Glutamatergic neuron (in vitro differentiated cells): Measurements from ENCODE around the gene ALKBH1. TPM values are rescaled to one million over a fixed set of nuclear protein-coding genes. Genes with fewer than 3 reads are reported as not detected.

Source experiments
- DNase-seq: peaks from one replicate; pipeline ENCODE4 v3.0.0; 2022
- H3K27ac Mint-ChIP-seq: one replicate; pipeline ENCODE4 v1.8.0; 2020; ENCODE audit warnings: mild to moderate bottlenecking, mixed read lengths, inconsistent platforms; ENCODE audit not compliant: unreplicated experiment
- H3K27me3 Mint-ChIP-seq: one replicate; pipeline ENCODE4 v1.8.0; 2020; ENCODE audit warnings: mild to moderate bottlenecking, moderate library complexity, mixed read lengths, inconsistent platforms; ENCODE audit not compliant: unreplicated experiment
- H3K36me3 Mint-ChIP-seq: one replicate; pipeline ENCODE4 v1.8.0; 2020; ENCODE audit warnings: mild to moderate bottlenecking, mixed read lengths, inconsistent platforms; ENCODE audit not compliant: unreplicated experiment
- H3K4me1 Mint-ChIP-seq: one replicate; pipeline ENCODE4 v1.8.0; 2020; ENCODE audit warnings: mild to moderate bottlenecking, low read depth, mixed read lengths, inconsistent platforms; ENCODE audit not compliant: unreplicated experiment
- H3K4me3 Mint-ChIP-seq: one replicate; pipeline ENCODE4 v1.8.0; 2020; ENCODE audit warnings: mild to moderate bottlenecking, mixed read lengths, inconsistent platforms; ENCODE audit not compliant: unreplicated experiment
- H3K9me3 Mint-ChIP-seq: one replicate; pipeline ENCODE4 v1.8.0; 2020; ENCODE audit warnings: mild to moderate bottlenecking, moderate library complexity, mixed read lengths, inconsistent platforms; ENCODE audit not compliant: unreplicated experiment
- total RNA-seq: library from RNA; stranded (reverse); fragmentation: NEBNext Ultra II Directional; extraction: Animal tissue kit (Norgen Biotek cat#: 25700); gene quantifications from one replicate; pipeline ENCODE4 v1.2.1, GENCODE V29; 2021; ENCODE audit not compliant: unreplicated experiment
- TF ChIP-seq, protein P1 (sequence below): fragments of 200-600 bp; sonication (generic); IDR thresholded peaks from one replicate; pipeline ENCODE4 v1.5.0; 2021; ENCODE audit not compliant: partially characterized antibody, unreplicated experiment

Gene ALKBH1
- total RNA-seq, 1 donor from 2014 or later = 16.0 TPM

DNA sequence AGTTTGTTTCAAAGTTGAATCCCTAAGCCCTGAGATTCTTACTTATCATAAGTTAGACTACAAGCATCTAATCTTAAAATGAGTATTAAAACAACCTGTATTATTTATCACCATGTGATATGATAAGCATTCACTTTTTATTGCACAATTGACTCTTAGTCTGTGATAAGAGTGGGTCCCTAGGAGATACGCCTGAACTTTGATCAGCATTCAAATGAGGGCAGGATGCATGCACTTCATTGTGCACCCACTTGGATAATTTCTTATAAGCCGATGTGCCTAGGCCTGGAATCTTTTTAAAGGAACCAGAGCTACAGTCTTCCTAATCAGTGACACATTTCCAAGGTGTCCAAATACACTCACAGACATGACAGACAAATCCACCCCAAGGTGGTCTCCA is 60.0 kb downstream of the ALKBH1 start:
- no peak overlapping the region for H3K27ac Mint-ChIP-seq
- H3K4me1 Mint-ChIP-seq = no peaks in the 10 kb centered on the region
- H3K27me3 Mint-ChIP-seq = no peaks in the 10 kb centered on the region
- H3K4me3 Mint-ChIP-seq = no peak overlapping the region
- H3K36me3 Mint-ChIP-seq = no peaks in the 10 kb centered on the region
- H3K9me3 Mint-ChIP-seq = peaks cover 7% of the 10 kb centered on the region
- DNase-seq = no peak
- TF ChIP-seq, protein P1, sequence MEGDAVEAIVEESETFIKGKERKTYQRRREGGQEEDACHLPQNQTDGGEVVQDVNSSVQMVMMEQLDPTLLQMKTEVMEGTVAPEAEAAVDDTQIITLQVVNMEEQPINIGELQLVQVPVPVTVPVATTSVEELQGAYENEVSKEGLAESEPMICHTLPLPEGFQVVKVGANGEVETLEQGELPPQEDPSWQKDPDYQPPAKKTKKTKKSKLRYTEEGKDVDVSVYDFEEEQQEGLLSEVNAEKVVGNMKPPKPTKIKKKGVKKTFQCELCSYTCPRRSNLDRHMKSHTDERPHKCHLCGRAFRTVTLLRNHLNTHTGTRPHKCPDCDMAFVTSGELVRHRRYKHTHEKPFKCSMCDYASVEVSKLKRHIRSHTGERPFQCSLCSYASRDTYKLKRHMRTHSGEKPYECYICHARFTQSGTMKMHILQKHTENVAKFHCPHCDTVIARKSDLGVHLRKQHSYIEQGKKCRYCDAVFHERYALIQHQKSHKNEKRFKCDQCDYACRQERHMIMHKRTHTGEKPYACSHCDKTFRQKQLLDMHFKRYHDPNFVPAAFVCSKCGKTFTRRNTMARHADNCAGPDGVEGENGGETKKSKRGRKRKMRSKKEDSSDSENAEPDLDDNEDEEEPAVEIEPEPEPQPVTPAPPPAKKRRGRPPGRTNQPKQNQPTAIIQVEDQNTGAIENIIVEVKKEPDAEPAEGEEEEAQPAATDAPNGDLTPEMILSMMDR = no peak

DNA sequence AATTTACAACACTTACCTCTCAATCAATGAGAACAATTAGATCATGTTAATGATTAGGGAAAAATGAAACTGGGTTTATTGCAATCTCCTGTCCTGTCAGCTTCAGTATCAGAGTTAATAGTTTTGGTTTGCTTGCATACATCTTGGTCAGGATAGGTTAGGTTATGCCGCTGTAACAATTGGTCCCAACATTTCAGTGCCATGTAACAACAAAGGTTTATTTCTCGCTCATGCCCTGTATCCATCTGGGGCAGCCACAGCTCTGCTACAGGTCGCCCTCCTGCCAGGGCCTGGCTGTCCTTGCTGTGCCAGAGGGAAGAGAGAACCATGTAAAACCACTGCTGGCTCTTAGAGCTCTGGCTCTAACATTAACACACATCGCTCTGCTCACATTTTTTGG is 60.9 kb downstream of the ALKBH1 start:
- no peak overlapping the region for H3K4me3 Mint-ChIP-seq
- no peaks in the 10 kb centered on the region for H3K4me1 Mint-ChIP-seq
- TF ChIP-seq, protein P1 = no peak
- DNase-seq = no peak
- no peaks in the 10 kb centered on the region for H3K36me3 Mint-ChIP-seq
- H3K9me3 Mint-ChIP-seq = peaks cover 7% of the 10 kb centered on the region
- no peaks in the 10 kb centered on the region for H3K27me3 Mint-ChIP-seq
- H3K27ac Mint-ChIP-seq = no peak overlapping the region

DNA sequence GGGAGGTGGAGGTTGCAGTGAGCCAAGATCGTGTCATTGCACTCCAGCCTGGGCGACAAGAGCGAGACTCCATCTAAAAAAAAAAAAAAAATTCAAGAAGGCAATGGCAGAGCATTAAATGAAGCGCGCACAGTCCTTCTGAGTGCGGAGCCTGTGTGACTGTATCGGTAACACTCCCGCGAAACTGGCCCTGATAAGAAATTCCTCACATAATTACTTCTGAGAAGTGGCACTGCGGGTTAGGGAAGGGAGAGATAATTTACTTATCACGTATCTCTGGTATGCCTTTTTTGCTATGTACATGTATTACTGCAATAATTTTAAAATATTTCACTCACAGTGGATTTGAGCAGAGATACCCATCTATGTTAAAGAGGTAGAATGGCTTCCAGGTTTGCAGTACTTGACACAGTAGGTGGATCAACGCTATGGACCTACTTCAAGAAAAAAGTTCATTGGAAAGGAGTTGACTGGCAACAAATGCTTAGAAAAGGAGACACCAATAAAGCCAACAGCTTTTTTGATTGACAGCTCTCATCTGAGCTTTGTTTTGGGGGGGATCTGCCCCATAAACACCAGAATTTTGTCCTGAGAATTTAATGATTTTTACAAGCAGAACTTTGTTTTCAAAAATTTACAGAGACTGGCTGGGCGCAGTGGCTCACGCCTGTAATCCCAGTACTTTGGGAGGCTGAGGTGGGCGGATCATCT is 62.1 kb downstream of the ALKBH1 start:
- DNase-seq = no peak
- Mint-ChIP-seq H3K36me3 (no peaks in the 10 kb centered on the region), H3K27ac (no peak overlapping the region), H3K4me1 (no peaks in the 10 kb centered on the region), H3K9me3 (peaks cover 9% of the 10 kb centered on the region), H3K4me3 (no peak overlapping the region), H3K27me3 (no peaks in the 10 kb centered on the region)
- TF ChIP-seq, protein P1 = no peak

DNA sequence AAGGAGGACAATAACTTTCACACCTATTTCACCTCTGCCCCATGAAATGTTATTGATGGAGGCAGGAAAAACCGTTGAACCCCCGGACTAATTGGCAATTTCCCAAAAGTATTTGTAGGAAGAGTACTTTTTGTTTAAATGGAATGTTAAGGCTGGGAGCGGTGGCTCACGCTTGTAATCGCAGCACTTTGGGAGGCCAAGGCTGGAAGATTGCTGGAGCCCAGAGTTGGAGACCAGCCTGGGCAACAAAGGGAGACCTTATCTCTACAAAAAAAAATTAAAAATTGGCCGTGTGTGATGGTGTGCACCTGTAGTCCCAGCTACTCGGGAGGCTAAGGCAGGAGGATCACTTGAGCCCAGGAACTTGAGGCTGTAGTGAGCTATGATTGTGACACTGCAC is 65.4 kb downstream of the ALKBH1 start:
- Mint-ChIP-seq H3K36me3 (no peaks in the 10 kb centered on the region), H3K27me3 (no peaks in the 10 kb centered on the region), H3K9me3 (peaks cover 6% of the 10 kb centered on the region), H3K4me1 (no peaks in the 10 kb centered on the region), H3K27ac (no peak overlapping the region), H3K4me3 (no peak overlapping the region)
- DNase-seq = no peak
- TF ChIP-seq, protein P1 = no peak

DNA sequence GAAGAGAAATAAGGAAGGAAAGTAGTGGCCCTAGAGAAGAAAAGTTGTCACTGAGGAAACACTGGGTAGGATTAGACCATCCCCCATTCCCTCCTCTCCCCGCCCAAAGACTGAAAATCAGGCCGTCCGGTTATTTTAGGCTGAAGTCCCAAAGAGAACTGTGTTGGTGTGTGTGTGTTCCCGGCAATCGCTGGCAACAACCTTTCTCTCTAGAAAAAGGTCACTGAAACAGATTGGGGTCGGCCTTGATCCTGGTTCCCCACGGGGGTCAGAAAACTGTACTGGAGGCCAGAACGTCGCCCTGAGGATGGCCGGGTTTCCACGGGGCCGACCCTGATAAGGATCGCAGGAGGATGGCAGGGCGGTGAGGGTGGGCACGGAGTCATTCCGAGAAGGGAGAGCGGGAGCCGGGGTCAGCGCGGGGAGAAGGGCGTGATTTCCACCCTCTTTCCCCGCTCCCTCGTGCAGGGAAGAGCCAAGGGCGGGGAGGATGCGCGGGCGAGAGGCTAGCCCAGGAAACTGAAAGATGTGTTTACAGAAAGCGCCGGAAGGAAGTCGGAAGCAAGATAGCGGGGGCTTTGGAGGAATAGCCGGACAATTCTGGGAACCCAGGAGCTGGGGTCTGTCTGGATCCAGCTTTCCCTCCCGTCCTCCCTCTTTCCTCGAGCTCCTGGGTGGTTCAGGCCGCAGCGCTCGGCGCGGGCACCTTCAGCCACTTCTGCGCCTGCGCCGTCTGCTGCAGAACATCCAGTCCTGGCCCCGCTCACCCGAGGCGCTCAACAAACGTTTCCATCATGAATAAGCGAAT is 66.1 kb downstream of the ALKBH1 start:
- TF ChIP-seq, protein P1 = no peak
- Mint-ChIP-seq H3K4me3 (no peak overlapping the region), H3K27me3 (no peaks in the 10 kb centered on the region), H3K36me3 (no peaks in the 10 kb centered on the region), H3K4me1 (no peaks in the 10 kb centered on the region), H3K9me3 (peaks cover 6% of the 10 kb centered on the region), H3K27ac (no peak overlapping the region)
- DNase-seq = no peak
